Measurements from ENCODE around the gene NR1D1.

The NR1D1 gene

DNA sequence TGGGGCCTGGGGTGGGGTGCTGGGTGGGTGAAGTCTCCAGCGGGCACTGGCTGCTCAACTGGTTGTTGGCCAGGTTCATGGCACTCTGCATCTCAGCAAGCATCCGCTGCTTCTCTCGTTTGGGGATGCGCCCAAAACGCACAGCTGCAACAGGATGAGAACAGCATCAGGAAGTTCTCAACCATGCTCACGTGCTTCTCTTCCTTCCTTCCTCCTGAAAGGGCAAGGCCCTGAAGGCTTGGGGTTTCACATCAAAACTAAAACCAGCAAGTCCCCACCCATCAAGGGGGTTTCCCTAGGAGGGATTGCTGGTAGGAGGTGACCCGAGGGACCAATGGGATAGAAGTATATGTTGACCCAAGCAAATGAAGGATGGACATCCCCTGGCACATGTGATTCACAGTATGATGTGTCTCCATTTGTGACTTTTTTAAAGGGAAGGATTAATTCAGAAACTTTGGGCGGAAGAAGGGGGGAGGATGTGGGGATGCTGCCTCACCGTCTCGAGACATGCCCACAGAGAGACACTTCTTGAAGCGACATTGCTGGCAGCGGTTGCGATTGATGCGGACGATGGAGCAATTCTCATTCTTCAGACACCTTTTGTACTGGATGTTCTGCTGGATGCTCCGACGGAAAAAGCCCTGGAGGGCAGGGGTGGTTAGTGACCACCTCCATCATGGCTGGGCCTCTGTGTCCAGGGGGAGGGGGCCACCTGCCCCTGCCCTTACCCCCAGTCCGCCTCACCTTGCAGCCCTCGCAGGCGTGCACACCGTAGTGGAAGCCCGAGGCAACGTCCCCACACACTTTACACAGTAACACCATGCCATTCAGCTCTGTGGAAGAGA is 4.2 kb downstream of the NR1D1 start:
- no peak for DNase-seq (ENCODE audit: low read depth, low spot score)
- TF ChIP-seq, protein P1, sequence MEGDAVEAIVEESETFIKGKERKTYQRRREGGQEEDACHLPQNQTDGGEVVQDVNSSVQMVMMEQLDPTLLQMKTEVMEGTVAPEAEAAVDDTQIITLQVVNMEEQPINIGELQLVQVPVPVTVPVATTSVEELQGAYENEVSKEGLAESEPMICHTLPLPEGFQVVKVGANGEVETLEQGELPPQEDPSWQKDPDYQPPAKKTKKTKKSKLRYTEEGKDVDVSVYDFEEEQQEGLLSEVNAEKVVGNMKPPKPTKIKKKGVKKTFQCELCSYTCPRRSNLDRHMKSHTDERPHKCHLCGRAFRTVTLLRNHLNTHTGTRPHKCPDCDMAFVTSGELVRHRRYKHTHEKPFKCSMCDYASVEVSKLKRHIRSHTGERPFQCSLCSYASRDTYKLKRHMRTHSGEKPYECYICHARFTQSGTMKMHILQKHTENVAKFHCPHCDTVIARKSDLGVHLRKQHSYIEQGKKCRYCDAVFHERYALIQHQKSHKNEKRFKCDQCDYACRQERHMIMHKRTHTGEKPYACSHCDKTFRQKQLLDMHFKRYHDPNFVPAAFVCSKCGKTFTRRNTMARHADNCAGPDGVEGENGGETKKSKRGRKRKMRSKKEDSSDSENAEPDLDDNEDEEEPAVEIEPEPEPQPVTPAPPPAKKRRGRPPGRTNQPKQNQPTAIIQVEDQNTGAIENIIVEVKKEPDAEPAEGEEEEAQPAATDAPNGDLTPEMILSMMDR (IDR thresholded peaks at IDR 0.05; ENCODE audit: insufficient read depth, low read length, missing control alignments) = no peak
- ChIA-PET CTCF (interaction anchor here (2.3 to 16.8 kb wide), 3 partner anchors 16 to 70 kb away, joined by 7 to 273 read pairs (median 129); no protein-coding TSS in a partner anchor), POLR2A (no interaction called here)
- H3K4me3 ChIP-seq (ENCODE audit: low read depth, low read length) = no peak overlapping the region

DNA sequence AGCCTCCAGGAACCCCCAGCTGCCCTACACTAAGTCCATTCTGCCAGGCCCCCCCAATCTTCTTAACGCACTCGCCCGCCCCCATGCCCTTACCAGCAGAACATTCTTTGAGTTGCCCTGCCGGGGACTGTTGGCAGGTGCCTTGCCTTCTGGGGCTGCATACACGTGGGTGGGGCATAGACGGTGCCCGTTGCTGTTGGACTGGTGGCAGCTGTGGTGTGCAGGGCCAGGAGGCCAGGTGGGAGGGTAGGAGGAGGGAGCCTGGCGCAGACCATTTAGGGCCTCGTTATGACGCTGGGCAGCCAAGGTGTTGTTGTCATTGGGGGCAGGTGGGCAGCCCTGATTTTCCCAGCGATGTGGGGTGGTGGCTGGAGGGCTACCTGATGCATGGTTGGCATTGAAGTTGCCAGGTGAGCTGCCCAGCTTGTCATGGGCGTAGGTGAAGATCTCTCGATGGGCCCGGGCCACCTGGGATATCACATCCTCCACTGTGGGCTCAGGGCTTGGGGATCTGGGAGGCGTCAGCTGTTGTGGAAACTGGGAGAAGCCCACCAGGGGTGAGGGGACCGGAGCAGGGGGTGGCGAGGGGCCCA is 4.9 kb downstream of the NR1D1 start:
- CTCF ChIA-PET = interaction anchor here (1.9 to 16.8 kb wide), 4 partner anchors 17 to 69 kb away, joined by 7 to 273 read pairs (median 68); no protein-coding TSS in a partner anchor
- POLR2A ChIA-PET = interaction anchor here (1.0 kb wide), 1 partner anchor 29 kb away, joined by 3 read pairs; no protein-coding TSS in a partner anchor
- H3K4me3 ChIP-seq (ENCODE audit: low read depth, low read length) = no peak overlapping the region
- DNase-seq (ENCODE audit: low read depth, low spot score) = no peak
- TF ChIP-seq, protein P1 (IDR thresholded peaks at IDR 0.05; ENCODE audit: insufficient read depth, low read length, missing control alignments) = no peak

DNA sequence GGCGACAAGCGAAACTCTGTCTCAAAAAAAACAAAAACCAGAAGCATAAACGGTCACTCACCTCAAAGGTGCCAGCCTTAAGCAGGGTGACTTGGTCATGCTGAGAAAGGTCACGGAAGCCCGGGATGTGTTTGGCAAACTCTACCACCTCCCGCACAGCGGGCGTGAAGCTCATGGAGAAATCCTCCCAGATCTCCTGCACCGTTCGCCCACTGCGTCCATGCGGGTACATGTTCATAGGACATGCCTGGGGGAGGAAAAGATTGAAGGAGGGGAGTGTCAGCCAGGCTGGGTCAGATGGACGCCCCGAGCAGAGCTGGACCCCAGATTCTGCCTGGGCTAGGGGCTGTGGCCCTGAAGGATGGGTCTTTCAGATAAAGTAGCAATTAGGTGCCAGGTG is 5.5 kb downstream of the NR1D1 start:
- TF ChIP-seq, protein P1 (IDR thresholded peaks at IDR 0.05; ENCODE audit: insufficient read depth, low read length, missing control alignments) = no peak
- ChIA-PET CTCF (interaction anchor here (1.5 to 16.8 kb wide), 4 partner anchors 18 to 73 kb away, joined by 4 to 273 read pairs (median 7); no protein-coding TSS in a partner anchor), POLR2A (interaction anchor here (1.0 kb wide), 1 partner anchor 29 kb away, joined by 3 read pairs; no protein-coding TSS in a partner anchor)
- H3K4me3 ChIP-seq (ENCODE audit: low read depth, low read length) = no peak overlapping the region
- no peak for DNase-seq (ENCODE audit: low read depth, low spot score)

DNA sequence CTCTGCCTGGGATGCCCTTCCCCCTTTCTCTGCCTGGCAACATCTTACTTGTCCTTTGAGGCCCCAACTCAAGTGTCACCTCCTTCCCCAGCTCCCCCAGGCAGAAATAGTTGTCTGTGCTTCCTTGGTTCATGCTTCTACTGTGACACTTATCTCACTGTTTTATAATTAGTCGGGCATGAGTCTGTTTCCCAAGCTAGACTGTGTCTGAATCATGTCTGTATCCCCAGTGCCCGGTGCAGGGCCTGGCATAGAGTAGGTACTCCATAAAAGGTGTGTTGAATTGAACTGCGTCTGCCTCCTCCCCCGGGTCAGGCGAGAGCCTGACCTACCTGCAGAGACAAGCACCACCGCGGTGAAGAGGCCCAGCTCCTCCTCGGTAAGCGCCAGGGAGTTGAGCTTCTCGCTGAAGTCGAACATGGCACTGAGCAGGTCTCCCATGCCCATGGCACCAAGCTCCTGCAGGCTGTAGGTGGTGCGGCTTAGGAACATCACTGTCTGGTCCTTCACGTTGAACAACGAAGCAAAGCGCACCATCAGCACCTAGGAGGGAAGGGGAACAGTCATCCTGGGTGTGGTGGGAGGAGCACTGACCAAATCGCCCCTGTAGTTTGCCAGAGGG is 6.7 kb downstream of the NR1D1 start:
- ChIA-PET CTCF (interaction anchor here (0.7 to 16.8 kb wide), 7 partner anchors 16 to 80 kb away, joined by 3 to 273 read pairs (median 4); no protein-coding TSS in a partner anchor), POLR2A (interaction anchor here (1.1 kb wide), 1 partner anchor 15 kb away, joined by 4 read pairs; no protein-coding TSS in a partner anchor)
- TF ChIP-seq, protein P1 (IDR thresholded peaks at IDR 0.05; ENCODE audit: insufficient read depth, low read length, missing control alignments) = no peak
- DNase-seq (ENCODE audit: low read depth, low spot score) = no peak
- no peak overlapping the region for H3K4me3 ChIP-seq (ENCODE audit: low read depth, low read length)

DNA sequence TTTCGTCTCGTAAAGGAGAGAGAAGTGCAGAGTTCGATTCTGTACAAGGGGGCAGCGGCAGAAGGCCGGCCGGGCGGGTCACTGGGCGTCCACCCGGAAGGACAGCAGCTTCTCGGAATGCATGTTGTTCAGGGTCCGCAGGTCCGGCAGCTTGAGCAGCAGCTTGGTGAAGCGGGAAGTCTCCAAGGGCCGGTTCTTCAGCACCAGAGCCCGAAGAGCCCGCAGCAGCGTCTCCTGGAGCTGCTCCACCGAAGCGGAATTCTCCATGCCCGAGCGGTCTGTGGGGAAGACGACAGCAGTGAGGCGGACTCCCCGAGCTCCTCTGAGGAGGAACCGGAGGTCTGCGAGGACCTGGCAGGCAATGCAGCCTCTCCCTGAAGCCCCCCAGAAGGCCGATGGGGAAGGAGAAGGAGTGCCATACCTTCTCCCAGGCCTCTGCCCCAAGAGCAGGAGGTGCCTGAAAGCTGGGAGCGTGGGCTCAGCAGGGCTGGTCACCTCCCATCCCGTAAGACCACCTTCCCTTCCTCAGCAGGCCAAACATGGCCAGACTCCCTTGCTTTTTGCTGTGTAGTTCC is 7.3 kb downstream of the NR1D1 start:
- no peak overlapping the region for H3K4me3 ChIP-seq (ENCODE audit: low read depth, low read length)
- TF ChIP-seq, protein P1 (IDR thresholded peaks at IDR 0.05; ENCODE audit: insufficient read depth, low read length, missing control alignments) = no peak
- no peak for DNase-seq (ENCODE audit: low read depth, low spot score)
- ChIA-PET POLR2A (interaction anchor here (1.1 kb wide), 1 partner anchor 14 kb away, joined by 4 read pairs; no protein-coding TSS in a partner anchor), CTCF (interaction anchor here (1.0 to 16.8 kb wide), 7 partner anchors 16 to 79 kb away, joined by 3 to 273 read pairs (median 4); no protein-coding TSS in a partner anchor)

All from AG04449 (cell line).